CD4-positive, alpha-beta T cell treated with Interleukin-4 for 4 hours (primary cell): ENCODE measurements around the gene RELT.

Experiments
- DNase-seq: peaks from one replicate; pipeline ENCODE4 v3.0.0-alpha.2; 2020

Gene RELT

DNA sequence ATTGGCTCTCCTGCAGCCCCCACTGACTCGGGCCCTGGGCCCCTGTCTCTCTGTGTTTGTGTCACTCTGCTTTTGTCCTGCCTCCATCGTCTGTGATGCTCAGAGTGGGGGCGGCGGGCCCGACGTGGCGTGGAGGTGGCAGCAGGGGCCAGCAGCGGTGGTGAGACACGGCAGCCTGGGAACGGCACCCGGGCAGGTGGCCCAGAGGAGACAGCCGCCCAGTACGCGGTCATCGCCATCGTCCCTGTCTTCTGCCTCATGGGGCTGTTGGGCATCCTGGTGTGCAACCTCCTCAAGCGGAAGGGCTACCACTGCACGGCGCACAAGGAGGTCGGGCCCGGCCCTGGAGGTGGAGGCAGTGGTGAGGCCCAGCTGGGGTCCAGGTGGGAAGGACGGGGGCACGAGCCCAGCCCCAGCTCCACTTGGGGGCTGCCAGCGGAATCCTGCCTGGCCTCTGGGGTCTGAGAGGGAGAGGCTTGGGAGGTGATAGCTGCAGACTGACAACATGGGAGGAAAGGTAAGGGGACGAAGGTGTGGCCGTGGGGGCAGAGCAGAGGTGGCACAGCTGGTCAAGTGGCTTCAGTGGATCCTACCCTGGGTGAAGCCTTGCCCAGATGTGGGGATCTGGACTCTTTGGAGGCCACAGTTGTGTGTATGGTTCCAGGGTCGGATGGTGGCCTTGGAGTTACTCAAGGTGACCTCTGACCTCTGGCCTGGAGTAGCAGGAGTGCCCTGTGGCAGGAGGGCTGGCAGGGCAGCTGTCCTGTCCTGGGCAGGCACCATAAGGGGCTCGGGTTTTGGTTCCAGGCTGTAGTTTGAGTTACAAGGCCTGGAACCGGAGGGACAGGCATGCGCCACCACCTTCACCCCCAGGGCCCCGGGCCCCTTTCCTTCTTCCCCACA lies 16.2 kb downstream of the RELT start:
- DNase-seq, result no peak

DNA sequence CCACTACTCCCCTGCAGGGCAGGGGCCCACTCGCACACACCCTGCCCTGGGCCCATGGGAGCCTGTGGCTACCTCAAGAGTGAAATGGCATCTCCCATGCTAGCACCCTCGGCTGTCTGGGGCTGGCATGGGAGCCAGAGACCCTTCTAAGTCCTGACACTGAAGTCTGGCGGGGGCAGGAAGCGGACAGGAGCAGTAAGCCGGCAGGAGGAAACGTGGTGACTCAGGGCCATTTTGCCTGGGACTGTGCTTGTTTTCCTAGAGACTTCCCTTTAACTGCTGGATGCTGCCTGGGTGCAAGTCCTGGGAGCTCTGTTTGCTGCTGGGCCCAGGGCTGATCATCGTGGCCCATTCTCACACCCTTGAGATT lies 16.8 kb downstream of the RELT start:
- no peak for DNase-seq

DNA sequence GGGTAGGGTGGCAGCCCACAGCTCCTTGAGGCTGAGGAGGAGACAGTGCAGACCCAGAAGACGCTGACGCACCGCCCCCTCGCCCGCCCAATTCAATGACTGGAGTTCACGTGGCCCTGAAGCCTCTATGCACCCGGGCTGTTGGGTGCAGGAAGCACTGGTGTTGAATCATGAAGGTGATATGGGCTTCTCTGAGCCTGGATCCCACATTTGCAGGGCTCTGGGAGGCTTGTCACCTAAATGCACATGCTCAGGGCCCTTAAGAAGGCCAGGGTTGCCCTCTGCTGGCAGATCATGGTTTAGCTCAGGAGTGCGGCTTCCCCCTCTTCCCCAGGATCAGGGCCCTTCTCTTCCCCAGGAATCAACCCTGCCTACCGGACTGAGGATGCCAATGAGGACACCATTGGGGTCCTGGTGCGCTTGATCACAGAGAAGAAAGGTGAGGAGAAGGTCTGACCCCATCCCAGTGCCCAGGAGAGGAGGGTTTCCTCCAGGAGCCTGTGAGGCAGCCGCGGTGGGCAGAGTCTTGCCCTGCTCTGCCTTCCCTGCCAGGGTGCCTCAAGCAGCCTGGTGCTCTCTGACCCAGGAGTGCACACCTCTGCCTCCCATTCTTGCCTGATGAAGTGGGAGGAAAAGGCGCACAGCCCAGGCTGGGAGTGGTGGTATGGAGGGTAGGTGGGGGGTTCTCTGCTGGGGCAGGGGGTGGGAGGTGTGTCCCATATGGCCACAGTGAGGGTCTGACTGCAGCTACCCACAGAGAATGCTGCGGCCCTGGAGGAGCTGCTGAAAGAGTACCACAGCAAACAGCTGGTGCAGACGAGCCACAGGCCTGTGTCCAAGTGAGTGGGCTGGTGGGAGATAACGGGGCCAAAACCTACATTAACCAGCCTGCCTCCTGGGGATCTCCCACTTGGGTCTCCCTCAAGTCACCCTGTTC lies 17.5 kb downstream of the RELT start:
- peak; percentile 65 for DNase-seq

DNA sequence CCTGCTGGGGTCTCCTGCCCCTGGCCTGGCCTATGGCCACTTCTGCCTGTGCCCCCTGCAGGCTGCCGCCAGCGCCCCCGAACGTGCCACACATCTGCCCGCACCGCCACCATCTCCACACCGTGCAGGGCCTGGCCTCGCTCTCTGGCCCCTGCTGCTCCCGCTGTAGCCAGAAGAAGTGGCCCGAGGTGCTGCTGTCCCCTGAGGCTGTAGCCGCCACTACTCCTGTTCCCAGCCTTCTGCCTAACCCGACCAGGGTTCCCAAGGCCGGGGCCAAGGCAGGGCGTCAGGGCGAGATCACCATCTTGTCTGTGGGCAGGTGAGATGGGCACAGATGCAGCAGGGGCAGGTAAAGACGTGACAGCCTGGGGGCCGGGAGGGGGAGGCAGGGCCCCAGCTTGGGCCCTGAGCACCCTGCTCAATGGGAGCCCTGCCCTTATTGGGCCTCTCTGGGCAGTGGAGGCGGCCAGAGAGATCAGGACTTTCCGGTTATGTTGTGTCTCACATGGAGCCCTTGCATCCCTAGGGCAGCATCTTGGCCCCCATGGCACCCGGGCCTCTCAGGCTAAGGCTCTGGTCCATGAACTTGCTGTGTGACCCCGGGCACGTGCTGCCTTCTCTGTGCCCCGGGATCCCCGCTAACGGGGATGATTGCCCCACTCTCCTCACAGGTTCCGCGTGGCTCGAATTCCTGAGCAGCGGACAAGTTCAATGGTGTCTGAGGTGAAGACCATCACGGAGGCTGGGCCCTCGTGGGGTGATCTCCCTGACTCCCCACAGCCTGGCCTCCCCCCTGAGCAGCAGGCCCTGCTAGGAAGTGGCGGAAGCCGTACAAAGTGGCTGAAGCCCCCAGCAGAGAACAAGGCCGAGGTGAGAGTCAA lies 18.5 kb downstream of the RELT start:
- no peak for DNase-seq

DNA sequence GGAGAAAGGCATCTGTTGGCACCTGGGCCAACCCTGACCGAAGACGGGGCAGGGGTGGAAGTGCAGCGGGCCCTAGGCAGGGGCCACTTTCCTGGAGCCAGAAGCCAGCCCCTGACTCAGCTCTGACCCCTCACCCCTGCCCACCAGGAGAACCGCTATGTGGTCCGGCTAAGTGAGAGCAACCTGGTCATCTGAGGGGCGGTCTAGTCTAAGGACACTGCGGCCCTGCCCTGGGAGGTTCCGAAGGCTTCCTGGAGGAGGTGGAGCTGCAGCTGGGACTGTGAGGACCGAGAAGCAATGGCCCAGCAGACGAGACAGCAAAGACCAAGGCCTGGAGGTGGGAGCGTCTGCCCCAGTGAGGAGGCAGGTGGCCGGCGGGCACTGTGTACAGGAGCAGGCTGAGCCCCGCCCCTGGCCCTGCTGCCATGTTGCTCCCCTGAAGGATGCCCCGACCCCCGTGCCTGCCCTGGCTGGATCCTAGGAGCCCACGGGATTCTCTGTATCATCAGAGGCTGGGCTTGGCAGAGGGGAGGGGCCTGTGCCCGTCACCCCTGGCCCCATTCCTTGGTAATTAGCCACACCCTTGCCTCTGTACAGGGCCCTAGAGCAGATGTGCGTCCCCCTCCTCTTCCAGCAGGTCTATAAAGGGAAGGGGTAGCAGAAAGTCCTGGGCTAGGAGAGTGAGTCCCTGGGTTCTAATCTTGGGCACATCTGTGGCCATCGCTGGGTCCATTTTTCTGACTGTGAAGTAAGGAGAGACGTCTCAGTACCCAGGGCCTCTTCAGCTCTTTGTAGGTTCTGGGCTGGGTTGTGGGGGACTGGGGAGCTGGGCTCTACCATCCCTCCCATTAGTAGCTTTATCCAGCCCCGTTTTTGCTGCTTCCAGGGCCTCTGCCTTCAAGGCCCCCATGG lies 19.4 kb downstream of the RELT start:
- DNase-seq, result no peak

DNA sequence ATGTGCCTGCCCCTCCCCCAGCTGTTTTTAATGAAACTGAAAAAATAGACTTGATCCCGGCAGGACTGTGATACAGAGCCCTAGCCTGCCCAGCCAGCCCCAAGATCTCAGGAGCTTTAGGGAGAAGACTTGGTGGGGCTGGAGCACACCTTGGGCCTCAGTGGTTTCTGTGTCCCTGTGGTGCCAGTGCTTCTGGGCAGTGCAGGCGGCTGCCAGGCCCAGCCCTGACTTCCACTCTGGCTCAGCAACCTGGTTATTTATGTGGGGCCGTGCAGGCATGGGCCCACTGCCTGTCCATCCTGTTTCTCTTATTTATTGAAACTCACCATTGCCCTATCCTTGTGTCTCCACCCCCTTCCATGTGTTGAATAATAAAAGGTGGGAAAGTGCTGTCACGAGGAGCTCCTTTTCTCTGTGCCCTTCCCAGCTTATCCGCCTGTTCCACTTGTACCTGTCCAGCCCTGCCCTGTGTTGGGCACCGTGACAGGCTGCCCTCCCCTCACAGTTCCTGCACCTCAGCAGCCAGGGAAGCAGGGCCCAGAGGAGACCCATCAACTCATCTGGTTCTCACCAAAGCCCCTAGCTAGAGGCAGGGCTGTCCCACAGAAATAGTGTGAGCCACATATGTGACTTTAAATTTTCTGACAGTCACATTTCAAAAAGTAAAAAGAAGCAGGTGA lies 20.2 kb downstream of the RELT start:
- no peak for DNase-seq

DNA sequence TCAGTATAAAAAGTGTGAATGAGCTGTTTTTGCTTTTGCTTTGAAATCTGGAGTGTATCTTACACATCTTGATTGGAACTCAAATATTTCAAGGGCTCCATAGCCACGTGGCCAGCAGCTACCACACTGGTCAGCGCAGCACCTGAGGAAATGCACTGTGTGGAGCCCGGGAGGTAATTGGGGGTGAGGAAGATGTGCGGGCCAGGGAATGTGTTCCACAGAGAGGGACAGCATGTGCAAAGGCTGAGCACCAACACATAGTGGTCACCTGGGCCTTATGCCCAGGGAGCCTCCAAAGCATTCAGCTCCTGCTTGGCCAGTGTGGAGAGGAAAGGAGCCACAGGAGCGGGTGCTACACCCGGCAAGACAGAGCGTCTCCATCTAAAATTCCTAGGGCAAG lies 20.8 kb downstream of the RELT start:
- DNase-seq, result no peak

DNA sequence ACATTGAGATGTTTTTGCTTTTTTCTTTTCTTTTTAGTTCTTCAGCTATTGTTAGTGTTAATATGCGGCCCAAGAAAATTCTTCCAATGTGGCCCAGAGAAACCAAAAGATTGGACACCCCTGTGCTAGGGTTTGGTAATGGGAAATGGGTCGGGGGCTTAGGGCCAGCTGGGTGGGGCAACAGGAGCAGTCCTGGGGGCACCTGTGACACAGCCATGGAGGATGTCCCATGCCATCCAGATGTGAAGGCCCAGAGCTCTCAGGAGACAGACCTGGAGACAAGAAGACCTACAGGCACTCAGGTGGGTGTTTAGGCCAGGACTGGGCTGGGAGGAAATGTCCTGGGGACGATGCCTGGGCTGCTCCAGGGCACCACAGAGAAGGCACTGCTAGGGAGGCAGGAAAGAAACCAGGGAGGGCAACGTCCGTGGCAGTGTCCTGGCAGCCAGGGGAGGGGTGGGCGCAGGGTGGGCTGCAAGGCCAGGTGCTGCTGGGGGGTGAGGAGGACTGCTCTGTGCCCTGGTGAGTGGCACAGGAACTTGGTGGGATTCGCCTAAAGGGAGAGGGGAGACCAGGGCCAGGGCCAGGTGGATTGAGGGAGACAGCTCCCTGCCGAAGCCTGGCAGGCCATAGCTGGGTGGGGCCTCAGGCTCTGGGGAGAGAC lies 21.4 kb downstream of the RELT start:
- DNase-seq, result no peak

DNA sequence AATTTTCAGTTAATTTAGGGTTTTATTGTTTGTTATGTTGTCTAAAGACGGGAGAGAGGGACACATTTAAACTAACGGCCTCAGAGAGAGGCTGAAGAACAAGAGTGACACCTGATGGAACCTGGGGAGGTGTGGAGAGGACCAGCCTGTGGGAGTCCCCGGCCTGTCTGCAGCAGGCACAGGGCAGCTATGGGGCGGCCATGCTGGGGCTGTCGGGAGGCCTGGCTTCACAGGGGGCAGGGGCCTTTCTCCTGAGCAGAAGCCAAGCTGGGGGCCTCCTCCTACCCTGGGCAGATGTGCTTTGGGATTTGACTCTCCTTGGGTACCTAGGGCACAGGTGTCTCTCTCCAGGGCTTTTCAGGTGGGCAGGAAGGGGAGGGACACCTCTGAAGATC lies 21.9 kb downstream of the RELT start:
- no peak for DNase-seq

DNA sequence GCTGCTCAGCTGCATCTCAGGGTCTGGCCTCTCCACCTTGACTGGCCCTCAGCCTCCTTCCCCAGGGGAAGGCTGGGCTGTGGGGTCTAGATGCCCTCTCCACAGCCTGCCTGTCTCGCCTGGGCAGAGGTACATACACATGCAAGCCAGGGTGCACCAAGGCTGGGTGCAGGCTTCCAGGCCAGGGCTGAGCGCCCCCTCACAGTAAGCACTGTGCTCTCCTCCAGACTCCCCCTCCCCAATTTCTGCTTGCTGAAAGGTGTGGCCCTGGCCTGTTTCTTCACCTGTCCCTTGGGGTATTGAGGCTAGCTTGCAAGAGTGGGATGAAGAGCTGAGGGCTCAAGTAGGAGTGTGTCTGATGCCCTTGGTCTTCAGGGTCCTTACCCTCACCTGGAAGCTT lies 22.5 kb downstream of the RELT start:
- DNase-seq, result no peak

DNA sequence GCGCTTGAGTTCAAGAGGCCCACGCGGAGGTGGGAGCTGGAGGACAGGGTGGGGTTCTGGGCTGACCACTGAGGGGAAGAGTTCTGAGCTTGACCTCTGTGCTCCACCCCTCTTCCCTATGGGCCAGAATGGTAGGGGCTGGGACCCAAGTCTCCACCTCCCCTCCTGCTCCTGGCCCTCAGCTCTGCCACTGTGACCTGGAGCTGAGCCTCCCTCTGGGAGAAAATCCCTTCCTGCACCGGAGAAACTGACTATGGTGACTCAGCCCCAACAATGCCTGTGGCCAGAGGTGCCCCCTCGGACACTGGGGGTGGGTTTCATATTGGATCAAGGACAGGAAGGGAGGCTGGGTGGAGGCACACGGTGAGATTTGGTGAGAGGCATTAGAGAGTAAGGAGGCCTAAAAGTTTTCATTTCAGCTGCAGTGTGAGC lies 23.0 kb downstream of the RELT start:
- DNase-seq, result no peak

DNA sequence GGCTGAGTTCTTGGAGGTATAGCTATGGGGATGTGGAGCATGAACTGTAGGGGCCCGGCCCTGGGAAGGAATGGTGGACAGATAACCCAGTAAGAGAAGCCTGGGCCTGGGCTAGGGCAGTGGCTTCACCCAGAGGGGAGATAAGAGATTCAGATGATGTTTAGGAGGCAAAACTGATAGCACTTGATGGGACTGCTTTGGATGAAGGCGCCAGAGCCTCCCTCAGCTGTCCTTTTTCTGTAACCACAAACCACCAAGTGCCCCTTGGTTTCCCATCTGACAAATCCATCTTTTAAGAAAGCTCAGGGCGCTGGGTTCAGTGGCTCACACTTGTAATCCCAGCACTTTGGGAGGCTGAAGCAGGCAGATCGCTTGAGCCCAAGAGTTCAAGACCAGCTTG lies 23.4 kb downstream of the RELT start:
- DNase-seq, result no peak

DNA sequence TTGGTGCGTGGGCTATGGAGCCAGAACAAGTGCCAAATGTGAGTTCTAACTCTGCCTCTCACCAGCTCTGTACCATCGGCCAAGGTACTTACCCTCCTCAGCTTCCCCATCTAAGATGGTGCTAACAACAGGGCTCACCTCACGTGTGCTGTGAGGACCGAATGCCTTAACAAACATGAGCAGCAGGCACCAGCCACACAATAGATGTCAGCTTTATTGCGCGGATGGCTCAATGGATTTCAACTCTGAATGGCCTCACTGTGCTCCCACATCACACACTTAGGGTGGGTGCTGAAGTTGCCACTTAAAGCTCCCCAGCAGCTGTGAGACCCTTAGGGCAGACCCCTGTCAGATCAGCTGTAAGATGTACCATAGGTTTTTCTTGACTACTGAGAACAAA lies 24.1 kb downstream of the RELT start:
- no peak for DNase-seq

DNA sequence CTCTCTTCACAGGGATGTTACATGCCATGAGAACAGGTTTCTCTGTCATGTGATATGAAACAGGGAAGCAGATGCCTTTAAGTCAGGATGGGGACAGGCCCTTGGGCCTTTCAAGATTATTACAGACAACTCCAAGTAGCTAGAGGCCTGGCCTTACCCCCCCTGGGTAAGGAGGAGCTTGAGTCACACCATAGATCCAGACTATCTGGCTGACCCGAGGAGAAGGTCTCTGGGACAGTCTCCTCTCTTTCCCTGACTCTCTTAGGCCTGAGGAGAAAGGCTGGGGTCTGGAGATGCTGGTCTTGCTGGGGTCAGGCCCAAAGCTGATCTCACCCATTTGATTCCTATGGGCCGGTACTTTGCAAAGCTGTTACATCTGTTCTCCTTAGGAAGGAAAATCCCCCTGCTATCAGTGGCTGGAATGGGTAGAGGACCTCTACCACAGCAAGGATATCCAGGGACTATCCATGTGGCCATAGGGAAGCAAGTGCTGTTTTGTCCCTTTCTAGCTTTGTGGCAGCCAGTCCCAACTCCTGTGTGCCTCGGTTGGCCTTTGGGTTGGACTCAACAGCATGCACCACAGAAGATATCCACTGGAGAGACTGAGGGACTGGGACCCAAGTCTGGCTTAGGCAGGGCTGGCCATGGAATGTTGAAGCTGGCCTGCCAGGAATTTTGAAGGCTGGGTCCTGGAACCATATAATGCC lies 25.2 kb downstream of the RELT start:
- no peak for DNase-seq

DNA sequence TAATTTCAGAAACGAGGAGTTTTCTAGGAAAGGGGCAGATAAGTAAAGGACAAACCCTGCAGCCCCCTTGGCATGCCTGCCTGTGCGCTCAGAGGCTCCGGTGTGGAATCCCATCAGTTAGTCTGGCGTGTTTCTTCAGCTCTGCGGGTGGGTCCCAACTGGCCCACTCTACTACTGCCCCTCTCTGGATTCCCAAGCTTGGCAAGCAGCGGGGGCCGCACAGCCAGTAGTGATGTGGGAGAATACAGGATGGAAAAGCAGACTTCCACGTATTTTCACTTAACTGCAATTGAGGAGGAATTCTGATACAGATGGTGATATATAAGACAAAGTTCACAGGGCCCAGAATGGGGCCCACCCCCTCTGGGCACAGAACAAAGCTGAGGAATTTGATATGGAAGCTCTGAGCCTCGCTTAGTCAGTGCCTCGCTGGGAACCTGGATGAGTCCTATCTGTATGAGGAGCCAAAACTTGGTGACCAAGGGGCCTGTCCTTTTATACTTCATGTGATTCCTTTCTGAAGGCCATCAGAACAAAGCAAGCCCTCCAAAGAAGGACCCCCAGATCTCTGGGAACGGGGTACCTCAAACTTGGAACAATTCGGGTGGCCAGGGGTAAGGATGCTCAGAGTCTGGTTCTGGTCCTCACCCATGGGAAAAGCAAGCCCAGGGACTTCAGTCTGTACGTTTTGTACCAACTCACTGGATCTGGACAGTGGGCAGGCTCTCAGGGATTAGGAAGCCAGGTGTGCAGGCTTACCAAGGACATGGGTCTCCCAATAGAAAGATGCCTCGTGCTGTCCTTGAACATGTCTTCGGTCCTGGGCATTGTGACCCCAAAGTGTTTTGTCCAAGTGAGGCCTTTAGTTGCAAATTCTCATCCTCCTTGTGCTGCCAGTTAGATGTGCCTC lies 26.0 kb downstream of the RELT start:
- no peak for DNase-seq

DNA sequence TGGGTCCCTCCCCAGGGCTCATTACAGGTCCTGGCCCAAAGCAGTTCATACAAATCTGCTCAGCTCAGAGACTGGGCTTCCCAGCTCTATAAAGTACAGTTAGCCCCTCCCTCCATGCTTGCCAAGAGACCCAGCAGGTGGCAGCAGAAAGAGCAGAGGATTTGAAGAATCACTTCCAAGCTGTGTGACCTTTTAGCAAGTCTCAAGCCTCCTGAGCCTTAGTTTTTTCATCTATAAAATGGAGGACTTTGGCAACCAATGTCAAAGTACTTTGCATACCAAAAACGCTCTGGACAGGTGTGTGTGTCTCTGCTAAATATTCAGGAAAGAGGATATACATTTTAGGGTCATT lies 26.6 kb downstream of the RELT start:
- no peak for DNase-seq

DNA sequence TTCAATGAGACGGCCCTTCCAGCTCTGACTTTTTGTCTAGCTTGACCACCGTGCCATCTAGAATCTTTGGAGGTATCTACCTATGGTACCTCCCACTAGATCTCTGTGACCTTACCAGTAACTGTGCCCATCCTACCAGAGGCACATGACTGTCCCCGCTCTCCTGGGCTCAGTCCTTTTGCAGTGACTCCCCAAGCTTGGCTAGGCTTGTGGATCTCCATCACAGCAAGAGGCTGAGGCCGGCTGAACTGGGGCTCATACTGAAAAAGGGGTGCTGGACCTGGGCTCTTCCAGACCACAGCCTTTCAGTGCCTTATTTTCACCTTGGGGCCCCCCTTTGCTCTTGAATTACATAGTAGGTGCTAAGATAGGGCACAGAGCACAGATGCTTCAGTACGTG lies 27.3 kb downstream of the RELT start:
- DNase-seq, result no peak

DNA sequence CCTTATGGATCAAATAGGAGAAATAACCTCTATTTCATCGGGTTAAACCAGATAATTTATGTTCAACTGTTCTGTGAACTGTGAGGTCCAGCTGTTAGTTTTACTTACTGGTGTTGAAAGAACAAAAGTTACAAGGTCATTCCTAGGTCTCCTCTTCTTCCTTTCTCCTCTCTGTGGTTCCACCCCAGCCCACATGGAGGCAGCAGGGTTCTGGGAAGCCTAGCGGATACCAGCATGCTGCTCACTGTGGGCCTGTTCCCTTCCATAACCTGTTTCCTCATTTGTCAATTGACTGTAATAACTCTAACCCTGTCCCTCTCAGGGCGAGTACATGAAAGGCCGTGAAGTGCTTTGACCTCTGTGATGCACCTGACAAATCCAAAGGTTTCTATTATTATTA lies 27.8 kb downstream of the RELT start:
- no peak for DNase-seq
